H1 (cell line): ENCODE results near the gene ATF7IP2. TPM values are rescaled to one million over a fixed set of nuclear protein-coding genes. Genes with fewer than 3 reads are reported as not detected.
"Not testable (repeated sequence)": the region's sequence is repeated elsewhere in the genome, so short reads cannot be mapped to it uniquely, and the experiment has no call there.

Experiments used
- CTCF ChIA-PET: fragments of 300-600 bp; sonication (Branson Sonifier 250); formaldehyde crosslinking; loops from one replicate; lab custom pipeline; 2021; ENCODE audit not compliant: partially characterized antibody; lab: Charles Lee
- POLR2A ChIA-PET: fragments of 300-600 bp; sonication (Branson Sonifier 250); formaldehyde crosslinking; loops from one replicate; lab custom pipeline; 2021; ENCODE audit warnings: inconsistent platforms; ENCODE audit not compliant: partially characterized antibody; lab: Charles Lee
- DNase-seq, 2 experiments: peaks; one replicate each; pipeline versions ENCODE4 v3.0.0 to v3.0.0-alpha.2; 2010 to 2022; ENCODE audit warnings: low spot score in 2 of 2, low read depth in 1 of 2, mixed read lengths in 1 of 2
- FAIRE-seq: peaks from 2 replicates; lab custom pipeline; 2011; peaks lifted over from hg19 to GRCh38; lab: Jason Lieb, UNC
- H2AFZ ChIP-seq: 2 replicates; pipeline ENCODE4 v1.8.1; 2012; ENCODE audit warnings: low read length, inconsistent platforms
- H2AK5ac ChIP-seq: 2 replicates; pipeline ENCODE4 v1.6.1; 2013; ENCODE audit warnings: low read depth, low read length
- H2BK120ac ChIP-seq: replicated peaks from 2 replicates; pipeline ENCODE3; 2013; ENCODE audit warnings: low read depth, low read length, inconsistent platforms
- H2BK12ac ChIP-seq: 2 replicates; pipeline ENCODE4 v1.6.1; 2013; ENCODE audit warnings: low read depth, low read length
- H2BK15ac ChIP-seq: 2 replicates; pipeline ENCODE4 v1.6.1; 2013; ENCODE audit warnings: low read length
- H2BK20ac ChIP-seq: 2 replicates; pipeline ENCODE4 v1.6.1; 2013; ENCODE audit warnings: low read length
- H2BK5ac ChIP-seq: 2 replicates; pipeline ENCODE4 v1.6.1; 2013; ENCODE audit warnings: low read depth, low read length
- H3K14ac ChIP-seq: 2 replicates; pipeline ENCODE4 v1.6.1; 2013; ENCODE audit warnings: inconsistent platforms; ENCODE audit not compliant: insufficient read length
- H3K18ac ChIP-seq: 2 replicates; pipeline ENCODE4 v1.6.1; 2013; ENCODE audit warnings: low read length; ENCODE audit errors: extremely low read depth
- H3K23ac ChIP-seq: 2 replicates; pipeline ENCODE4 v1.6.1; 2013; ENCODE audit warnings: inconsistent platforms; ENCODE audit not compliant: insufficient read length
- H3K23me2 ChIP-seq: 2 replicates; pipeline ENCODE4 v1.6.1; 2013; ENCODE audit warnings: low read depth, low read length
- H3K27ac ChIP-seq: 2 replicates; pipeline ENCODE4 v1.6.1; 2011; ENCODE audit warnings: low read depth, low read length, inconsistent platforms
- H3K27me3 ChIP-seq, 4 experiments: replicated peaks in 1 of 4; 1 replicate in 1 of 4; 2 replicates in 3 of 4; pipeline versions ENCODE4 v1.6.1 to v1.8.1; 2011 to 2013; ENCODE audit warnings: low read length in 3 of 4, mild to moderate bottlenecking in 3 of 4, inconsistent platforms in 2 of 4, mixed read lengths in 2 of 4, moderate library complexity in 1 of 4; ENCODE audit not compliant: control insufficient read depth in 3 of 4, insufficient read depth in 3 of 4; ENCODE audit errors: extremely low read depth in 1 of 4
- H3K36me3 ChIP-seq, 4 experiments: 2 replicates each; pipeline versions ENCODE4 v1.6.1 to v1.8.1; 2011 to 2013; ENCODE audit warnings: mild to moderate bottlenecking in 4 of 4, low read length in 3 of 4, moderate library complexity in 2 of 4, control low read depth in 1 of 4, inconsistent platforms in 1 of 4; ENCODE audit not compliant: insufficient read depth in 4 of 4, control insufficient read depth in 2 of 4
- H3K4ac ChIP-seq: replicated peaks from 2 replicates; pipeline ENCODE3; 2013; ENCODE audit warnings: low read length, low read depth, mixed read lengths, inconsistent platforms; ENCODE audit not compliant: insufficient read length
- H3K4me1 ChIP-seq, 4 experiments: replicated peaks in 1 of 4; 1 replicate in 1 of 4; 2 replicates in 3 of 4; pipeline versions ENCODE4 v1.6.1 to v1.8.1; 2011 to 2013; ENCODE audit warnings: low read length in 3 of 4, inconsistent platforms in 2 of 4, mixed read lengths in 1 of 4; ENCODE audit not compliant: insufficient read depth in 4 of 4, control insufficient read depth in 3 of 4
- H3K4me2 ChIP-seq, 2 experiments: 2 replicates each; pipeline versions ENCODE4 v1.6.1 to v1.8.1; 2011 to 2013; ENCODE audit warnings: low read depth in 2 of 2, low read length in 2 of 2, control low read depth in 1 of 2, inconsistent platforms in 1 of 2, mild to moderate bottlenecking in 1 of 2; ENCODE audit not compliant: insufficient read depth in 1 of 2
- H3K4me3 ChIP-seq, 4 experiments: fragments of 200-600, 300-600 bp in 1 of 4; sonication (generic), shearing (Covaris generic), sonication (Bioruptor Twin) in 1 of 4; 2 replicates each; pipeline versions ENCODE4 v1.5.1 to v1.8.1; 2011 to 2016; ENCODE audit warnings: low read length in 4 of 4, low read depth in 3 of 4, control low read depth in 2 of 4, inconsistent platforms in 2 of 4, mild to moderate bottlenecking in 2 of 4, mixed read lengths in 1 of 4, moderate library complexity in 1 of 4; ENCODE audit not compliant: insufficient read depth in 2 of 4; ENCODE audit errors: extremely low read depth in 1 of 4
- H3K56ac ChIP-seq: replicated peaks from 2 replicates; pipeline ENCODE3; 2013; ENCODE audit warnings: low read depth, mild to moderate bottlenecking, mixed read lengths, low read length, inconsistent platforms; ENCODE audit not compliant: insufficient read length
- H3K79me1 ChIP-seq: 2 replicates; pipeline ENCODE4 v1.6.1; 2013; ENCODE audit warnings: low read depth, low read length, control low read depth
- H3K79me2 ChIP-seq, 2 experiments: 2 replicates each; pipeline versions ENCODE4 v1.6.1 to v1.8.1; 2012 to 2013; ENCODE audit warnings: low read length in 2 of 2, mild to moderate bottlenecking in 2 of 2, inconsistent platforms in 1 of 2; ENCODE audit not compliant: insufficient read depth in 2 of 2, control insufficient read depth in 1 of 2
- H3K9ac ChIP-seq, 4 experiments: replicated peaks in 1 of 4; 1 replicate in 1 of 4; 2 replicates in 3 of 4; pipeline versions ENCODE4 v1.6.1 to v1.8.1; 2011 to 2013; ENCODE audit warnings: low read depth in 3 of 4, low read length in 3 of 4, control low read depth in 2 of 4, mild to moderate bottlenecking in 2 of 4, moderate library complexity in 2 of 4, inconsistent platforms in 1 of 4; ENCODE audit errors: extremely low read depth in 1 of 4
- H3K9me3 ChIP-seq, 2 experiments: 2 replicates each; pipeline versions ENCODE4 v1.6.1 to v1.8.1; 2012 to 2013; ENCODE audit warnings: mild to moderate bottlenecking in 2 of 2, moderate library complexity in 2 of 2, control low read depth in 1 of 2, inconsistent platforms in 1 of 2, low read depth in 1 of 2, low read length in 1 of 2, mixed read lengths in 1 of 2; ENCODE audit not compliant: insufficient read depth in 2 of 2
- H4K20me1 ChIP-seq, 2 experiments: replicated peaks in 1 of 2; 2 replicates each; pipeline versions ENCODE3 to v1.8.1; 2011 to 2013; ENCODE audit warnings: inconsistent platforms in 2 of 2, low read length in 2 of 2, mild to moderate bottlenecking in 1 of 2; ENCODE audit not compliant: insufficient read depth in 2 of 2, control insufficient read depth in 1 of 2
- H4K5ac ChIP-seq: 2 replicates; pipeline ENCODE4 v1.6.1; 2013; ENCODE audit warnings: low read length, low read depth, mixed read lengths, inconsistent platforms; ENCODE audit not compliant: insufficient read length
- H4K8ac ChIP-seq: 2 replicates; pipeline ENCODE4 v1.8.0; 2013; ENCODE audit warnings: mild to moderate bottlenecking, moderate library complexity, low read length, inconsistent platforms; ENCODE audit not compliant: insufficient read depth; ENCODE audit errors: extremely low read depth
- H4K91ac ChIP-seq: replicated peaks from 2 replicates; pipeline ENCODE3; 2013; ENCODE audit warnings: low read length, mixed read lengths, inconsistent platforms; ENCODE audit not compliant: insufficient read length
- WGBS, 2 experiments: shearing (Covaris generic) in 1 of 2; methylation state at CpG; one replicate each; pipeline versions ENCODE4 v1.1.6 to v1.1.7; 2013 to 2015; ENCODE audit warnings: low lambda C conversion rate in 2 of 2, mixed read lengths in 2 of 2, inconsistent platforms in 1 of 2, low coverage in 1 of 2, missing lambda C conversion rate in 1 of 2; ENCODE audit not compliant: insufficient replicate concordance in 2 of 2, insufficient coverage in 1 of 2, insufficient read length in 1 of 2; ENCODE audit errors: extremely low coverage in 1 of 2, missing lambda C conversion rate in 1 of 2; 5-methylcytosine and 5-hydroxymethylcytosine counted together
- polyA plus RNA-seq, 7 experiments: library from polyadenylated mRNA; depleted of rRNA in 3 of 7; stranded (reverse) in 5 of 7; unstranded in 2 of 7; fragments of >200 nt in 5 of 7; fragments of 200-250 nt in 2 of 7; gene quantifications; 1 replicate in 5 of 7; 2 replicates in 1 of 7; 4 replicates in 1 of 7; pipeline versions ENCODE4 v1.2.1 to v1.2.3, GENCODE V29; 2011 to 2013; ENCODE audit warnings: missing spikeins in 2 of 7, mixed read lengths in 2 of 7
- total RNA-seq: library from RNA; stranded (reverse); fragmentation: NEBNext Ultra II Directional; extraction: Animal tissue kit (Norgen Biotek cat#: 25700); gene quantifications from 2 replicates; pipeline ENCODE4 v1.2.1, GENCODE V29; 2021

ATF7IP2 gene
- total and polyA plus RNA-seq, 2 of the 8 experiments (the other 6 are each of a cell fraction or from before 2014, with no cell fraction given), result 28.7 to 32.8 TPM

- H2BK5ac ChIP-seq, H2AK5ac ChIP-seq, H3K23ac ChIP-seq, H3K9ac ChIP-seq, H3K14ac ChIP-seq, DNase-seq, H2BK15ac ChIP-seq, H4K8ac ChIP-seq, H3K4me3 ChIP-seq, H4K5ac ChIP-seq, H3K56ac ChIP-seq, H3K4me2 ChIP-seq, POLR2A ChIA-PET, H3K79me1 ChIP-seq, H2BK20ac ChIP-seq, H4K20me1 ChIP-seq, H2BK120ac ChIP-seq, FAIRE-seq, H3K4me1 ChIP-seq, H3K18ac ChIP-seq, H3K27ac ChIP-seq, H2AFZ ChIP-seq, H3K23me2 ChIP-seq, H3K27me3 ChIP-seq, H3K4ac ChIP-seq, H4K91ac ChIP-seq, H3K79me2 ChIP-seq, H2BK12ac ChIP-seq: not testable (repeated sequence)
- WGBS, 2 experiments, result 96% methylated on average over 6 of the region's 6 CpGs; no CpG with 5 or more reads in 1 of the 2 experiments
- CTCF ChIA-PET, result interaction anchor here (0.9 kb wide), 1 partner anchor 1194 kb away, joined by 4 read pairs; no protein-coding TSS in a partner anchor
- peaks cover 25 to 28% of the 10 kb centered on the region in 2 experiments for H3K9me3 ChIP-seq
- peaks cover 0 to 28% (median 6%) of the 10 kb centered on the region in 4 experiments; a peak in 3 of 8 replicates for H3K36me3 ChIP-seq
Measured at GRCh38 chr16:10418204-10418603, 32.3 kb downstream of the ATF7IP2 start.
